ENCODE measurements around the gene TBRG1.
A peak's percentile ranks its signal among the peaks of the same experiment; 100 is the strongest.

Gene TBRG1

GRCh38 chr11:124618863-124619262, 3.8 kb upstream of the TBRG1 start:
- DNase-seq, result no peak

- DNase-seq, result no peak
These were observed 1.3 kb downstream of the TBRG1 start for GRCh38 chr11:124623861-124624525.

- no peak for DNase-seq
These were observed 3.0 kb downstream of the TBRG1 start for GRCh38 chr11:124625504-124626168.

- no peak for DNase-seq
These were observed 4.9 kb downstream of the TBRG1 start for GRCh38 chr11:124627546-124627945.

GRCh38 chr11:124629961-124630360, 7.3 kb downstream of the TBRG1 start:
- no peak for DNase-seq

- DNase-seq, result no peak
These were observed 10.7 kb downstream of the TBRG1 start for GRCh38 chr11:124633355-124633754.

- DNase-seq, result no peak
These were observed 13.3 kb downstream of the TBRG1 start for GRCh38 chr11:124635932-124636331.

- DNase-seq, result no peak
These were observed 15.8 kb downstream of the TBRG1 start for GRCh38 chr11:124638500-124638899.

- DNase-seq, result no peak
These were observed 16.5 kb downstream of the TBRG1 start for GRCh38 chr11:124639186-124639585.

GRCh38 chr11:124640666-124641065, 18.0 kb downstream of the TBRG1 start:
- no peak for DNase-seq

GRCh38 chr11:124642628-124643027, 20.0 kb downstream of the TBRG1 start:
- no peak for DNase-seq

GRCh38 chr11:124643042-124643604, 20.5 kb downstream of the TBRG1 start:
- no peak for DNase-seq

GRCh38 chr11:124643605-124644425, 21.2 kb downstream of the TBRG1 start:
- no peak for DNase-seq

GRCh38 chr11:124644426-124645280, 22.0 kb downstream of the TBRG1 start:
- DNase-seq, result peak; percentile 24

- no peak for DNase-seq
These were observed 23.5 kb downstream of the TBRG1 start for GRCh38 chr11:124646148-124646547.

GRCh38 chr11:124648610-124649009, 25.9 kb downstream of the TBRG1 start:
- DNase-seq, result no peak

GRCh38 chr11:124656774-124657630, 34.3 kb downstream of the TBRG1 start:
- DNase-seq, result no peak

GRCh38 chr11:124657904-124658303, 35.2 kb downstream of the TBRG1 start:
- no peak for DNase-seq

GRCh38 chr11:124658501-124658900, 35.8 kb downstream of the TBRG1 start:
- no peak for DNase-seq

- no peak for DNase-seq
These were observed 36.3 kb downstream of the TBRG1 start for GRCh38 chr11:124658986-124659385.

- DNase-seq, result no peak
These were observed 38.9 kb downstream of the TBRG1 start for GRCh38 chr11:124661553-124661952.

- no peak for DNase-seq
These were observed 39.4 kb downstream of the TBRG1 start for GRCh38 chr11:124662106-124662505.

Measured in CD4-positive, alpha-beta T cell treated with Interleukin-15 for 1 hour (primary cell).